H1 (cell line): ENCODE data around the gene SMIM41. TPM values are rescaled to one million over a fixed set of nuclear protein-coding genes. Genes with fewer than 3 reads are reported as not detected.

Experiments
- KDM1A ChIP-seq: fragments of 200-600, 300-600 bp; sonication (generic); IDR thresholded peaks from 2 replicates; pipeline ENCODE4 v1.7.1; 2016; ENCODE audit warnings: mild to moderate bottlenecking, low read length, borderline replicate concordance
- POLR2AphosphoS5 ChIP-seq: IDR thresholded peaks from 2 replicates; pipeline ENCODE4 v1.6.1; 2011; ENCODE audit warnings: low read depth, low read length
- SAP30 ChIP-seq: fragments of 300-600 bp; sonication (generic); IDR thresholded peaks from 2 replicates; pipeline ENCODE4 v1.7.1; 2012; ENCODE audit warnings: low read length, moderate library complexity, mild to moderate bottlenecking, inconsistent platforms; ENCODE audit not compliant: insufficient read depth, insufficient replicate concordance
- TCF12 ChIP-seq: IDR thresholded peaks from 2 replicates; pipeline ENCODE4 v1.6.1; 2011; ENCODE audit warnings: low read depth, mild to moderate bottlenecking, low read length
- polyA plus RNA-seq, 7 experiments: library from polyadenylated mRNA; depleted of rRNA in 3 of 7; stranded (reverse) in 5 of 7; unstranded in 2 of 7; fragments of >200 nt in 5 of 7; fragments of 200-250 nt in 2 of 7; gene quantifications; 1 replicate in 5 of 7; 2 replicates in 1 of 7; 4 replicates in 1 of 7; pipeline versions ENCODE4 v1.2.1 to v1.2.3, GENCODE V29; 2011 to 2013; ENCODE audit warnings: missing spikeins in 2 of 7, mixed read lengths in 2 of 7
- total RNA-seq: library from RNA; stranded (reverse); fragmentation: NEBNext Ultra II Directional; extraction: Animal tissue kit (Norgen Biotek cat#: 25700); gene quantifications from 2 replicates; pipeline ENCODE4 v1.2.1, GENCODE V29; 2021
- TF ChIP-seq, protein P1 (sequence below): fragments of 300-600 bp; sonication (generic); IDR thresholded peaks from 2 replicates; pipeline ENCODE4 v1.7.1; 2012; ENCODE audit warnings: low read length, moderate library complexity, mild to moderate bottlenecking, inconsistent platforms; ENCODE audit not compliant: insufficient replicate concordance

SMIM41 gene
- total and polyA plus RNA-seq, 2 of the 8 experiments (the other 6 are each of a cell fraction or from before 2014, with no cell fraction given), result 0.28 to 0.98 TPM

DNA sequence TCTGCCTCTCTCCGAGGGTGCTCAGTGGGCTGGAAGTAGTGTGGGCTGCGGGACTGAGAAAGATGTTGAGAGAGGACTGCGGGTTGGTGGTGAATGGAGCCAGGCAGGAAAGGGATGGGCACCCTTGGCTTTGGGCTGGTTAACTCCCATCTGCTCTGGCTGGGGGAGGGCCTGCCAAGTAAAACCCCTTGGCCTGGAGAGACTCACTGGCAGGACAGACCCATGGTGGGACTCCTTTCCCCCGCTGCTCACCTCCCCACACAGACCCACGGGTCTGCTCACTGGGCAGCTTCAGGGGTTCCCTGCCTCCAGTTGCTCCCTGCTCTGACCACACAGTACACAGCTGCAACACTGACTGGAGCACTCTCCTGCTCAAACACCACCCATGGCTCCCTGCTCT is 58.2 kb downstream of the SMIM41 start (continued):
- TF ChIP-seq, protein P1, sequence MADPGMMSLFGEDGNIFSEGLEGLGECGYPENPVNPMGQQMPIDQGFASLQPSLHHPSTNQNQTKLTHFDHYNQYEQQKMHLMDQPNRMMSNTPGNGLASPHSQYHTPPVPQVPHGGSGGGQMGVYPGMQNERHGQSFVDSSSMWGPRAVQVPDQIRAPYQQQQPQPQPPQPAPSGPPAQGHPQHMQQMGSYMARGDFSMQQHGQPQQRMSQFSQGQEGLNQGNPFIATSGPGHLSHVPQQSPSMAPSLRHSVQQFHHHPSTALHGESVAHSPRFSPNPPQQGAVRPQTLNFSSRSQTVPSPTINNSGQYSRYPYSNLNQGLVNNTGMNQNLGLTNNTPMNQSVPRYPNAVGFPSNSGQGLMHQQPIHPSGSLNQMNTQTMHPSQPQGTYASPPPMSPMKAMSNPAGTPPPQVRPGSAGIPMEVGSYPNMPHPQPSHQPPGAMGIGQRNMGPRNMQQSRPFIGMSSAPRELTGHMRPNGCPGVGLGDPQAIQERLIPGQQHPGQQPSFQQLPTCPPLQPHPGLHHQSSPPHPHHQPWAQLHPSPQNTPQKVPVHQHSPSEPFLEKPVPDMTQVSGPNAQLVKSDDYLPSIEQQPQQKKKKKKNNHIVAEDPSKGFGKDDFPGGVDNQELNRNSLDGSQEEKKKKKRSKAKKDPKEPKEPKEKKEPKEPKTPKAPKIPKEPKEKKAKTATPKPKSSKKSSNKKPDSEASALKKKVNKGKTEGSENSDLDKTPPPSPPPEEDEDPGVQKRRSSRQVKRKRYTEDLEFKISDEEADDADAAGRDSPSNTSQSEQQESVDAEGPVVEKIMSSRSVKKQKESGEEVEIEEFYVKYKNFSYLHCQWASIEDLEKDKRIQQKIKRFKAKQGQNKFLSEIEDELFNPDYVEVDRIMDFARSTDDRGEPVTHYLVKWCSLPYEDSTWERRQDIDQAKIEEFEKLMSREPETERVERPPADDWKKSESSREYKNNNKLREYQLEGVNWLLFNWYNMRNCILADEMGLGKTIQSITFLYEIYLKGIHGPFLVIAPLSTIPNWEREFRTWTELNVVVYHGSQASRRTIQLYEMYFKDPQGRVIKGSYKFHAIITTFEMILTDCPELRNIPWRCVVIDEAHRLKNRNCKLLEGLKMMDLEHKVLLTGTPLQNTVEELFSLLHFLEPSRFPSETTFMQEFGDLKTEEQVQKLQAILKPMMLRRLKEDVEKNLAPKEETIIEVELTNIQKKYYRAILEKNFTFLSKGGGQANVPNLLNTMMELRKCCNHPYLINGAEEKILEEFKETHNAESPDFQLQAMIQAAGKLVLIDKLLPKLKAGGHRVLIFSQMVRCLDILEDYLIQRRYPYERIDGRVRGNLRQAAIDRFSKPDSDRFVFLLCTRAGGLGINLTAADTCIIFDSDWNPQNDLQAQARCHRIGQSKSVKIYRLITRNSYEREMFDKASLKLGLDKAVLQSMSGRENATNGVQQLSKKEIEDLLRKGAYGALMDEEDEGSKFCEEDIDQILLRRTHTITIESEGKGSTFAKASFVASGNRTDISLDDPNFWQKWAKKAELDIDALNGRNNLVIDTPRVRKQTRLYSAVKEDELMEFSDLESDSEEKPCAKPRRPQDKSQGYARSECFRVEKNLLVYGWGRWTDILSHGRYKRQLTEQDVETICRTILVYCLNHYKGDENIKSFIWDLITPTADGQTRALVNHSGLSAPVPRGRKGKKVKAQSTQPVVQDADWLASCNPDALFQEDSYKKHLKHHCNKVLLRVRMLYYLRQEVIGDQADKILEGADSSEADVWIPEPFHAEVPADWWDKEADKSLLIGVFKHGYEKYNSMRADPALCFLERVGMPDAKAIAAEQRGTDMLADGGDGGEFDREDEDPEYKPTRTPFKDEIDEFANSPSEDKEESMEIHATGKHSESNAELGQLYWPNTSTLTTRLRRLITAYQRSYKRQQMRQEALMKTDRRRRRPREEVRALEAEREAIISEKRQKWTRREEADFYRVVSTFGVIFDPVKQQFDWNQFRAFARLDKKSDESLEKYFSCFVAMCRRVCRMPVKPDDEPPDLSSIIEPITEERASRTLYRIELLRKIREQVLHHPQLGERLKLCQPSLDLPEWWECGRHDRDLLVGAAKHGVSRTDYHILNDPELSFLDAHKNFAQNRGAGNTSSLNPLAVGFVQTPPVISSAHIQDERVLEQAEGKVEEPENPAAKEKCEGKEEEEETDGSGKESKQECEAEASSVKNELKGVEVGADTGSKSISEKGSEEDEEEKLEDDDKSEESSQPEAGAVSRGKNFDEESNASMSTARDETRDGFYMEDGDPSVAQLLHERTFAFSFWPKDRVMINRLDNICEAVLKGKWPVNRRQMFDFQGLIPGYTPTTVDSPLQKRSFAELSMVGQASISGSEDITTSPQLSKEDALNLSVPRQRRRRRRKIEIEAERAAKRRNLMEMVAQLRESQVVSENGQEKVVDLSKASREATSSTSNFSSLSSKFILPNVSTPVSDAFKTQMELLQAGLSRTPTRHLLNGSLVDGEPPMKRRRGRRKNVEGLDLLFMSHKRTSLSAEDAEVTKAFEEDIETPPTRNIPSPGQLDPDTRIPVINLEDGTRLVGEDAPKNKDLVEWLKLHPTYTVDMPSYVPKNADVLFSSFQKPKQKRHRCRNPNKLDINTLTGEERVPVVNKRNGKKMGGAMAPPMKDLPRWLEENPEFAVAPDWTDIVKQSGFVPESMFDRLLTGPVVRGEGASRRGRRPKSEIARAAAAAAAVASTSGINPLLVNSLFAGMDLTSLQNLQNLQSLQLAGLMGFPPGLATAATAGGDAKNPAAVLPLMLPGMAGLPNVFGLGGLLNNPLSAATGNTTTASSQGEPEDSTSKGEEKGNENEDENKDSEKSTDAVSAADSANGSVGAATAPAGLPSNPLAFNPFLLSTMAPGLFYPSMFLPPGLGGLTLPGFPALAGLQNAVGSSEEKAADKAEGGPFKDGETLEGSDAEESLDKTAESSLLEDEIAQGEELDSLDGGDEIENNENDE, result no peak
- TF ChIP-seq SAP30 (no peak), TCF12 (no peak), KDM1A (no peak), POLR2AphosphoS5 (no peak)
